Stimulated activated CD8-positive, alpha-beta memory T cell treated with anti-CD3 and anti-CD28 coated beads, Interleukin-4, amount 100 ng/mL, for 4 hours (primary cell): ENCODE results near the gene PLEKHF1.

Experiments used
- DNase-seq, 2 donors: peaks; one replicate each; pipeline ENCODE4 v3.0.0-alpha.2; 2020; ENCODE audit warnings: low read depth in 2 of 2, low spot score in 1 of 2

The PLEKHF1 gene

DNA sequence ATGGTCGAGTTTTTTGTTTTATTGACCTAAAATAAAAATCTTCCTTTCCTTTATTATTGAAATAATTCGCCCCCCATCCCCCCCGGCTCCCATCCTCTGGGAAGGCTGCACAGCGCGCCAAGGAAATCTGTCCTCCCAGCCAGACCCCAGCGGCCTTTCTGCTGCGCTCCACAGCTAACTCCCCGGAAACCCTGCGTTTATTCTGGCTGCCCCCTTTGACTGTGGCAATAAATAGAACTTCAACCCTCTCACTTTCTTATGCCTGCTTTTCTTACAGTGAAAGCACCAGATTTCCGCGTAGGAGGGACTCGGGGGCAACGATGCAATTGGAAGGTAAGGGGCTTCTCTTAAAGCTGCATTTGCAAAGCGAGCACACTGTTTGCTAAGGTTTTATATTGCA is 59.5 kb downstream of the PLEKHF1 start:
- DNase-seq = no peak
